Jurkat, Clone E6-1 (cell line): ENCODE data around the gene DOCK2.
A peak's percentile ranks its signal among the peaks of the same experiment; 100 is the strongest.

ENCODE experiments used
- DNase-seq: peaks from one replicate; pipeline ENCODE4 v3.0.0-alpha.2; 2011; ENCODE audit warnings: low read depth, low spot score
- H3K4me3 ChIP-seq: 2 replicates; pipeline ENCODE4 v1.5.1; 2011; ENCODE audit warnings: mild to moderate bottlenecking, low read length, control low read depth, moderate library complexity

The DOCK2 gene

GRCh38 chr5:169973056-169973455 is 336.0 kb downstream of the DOCK2 start:
- no peak for DNase-seq
- no peak overlapping the region for H3K4me3 ChIP-seq

GRCh38 chr5:169974121-169974770 is 337.2 kb downstream of the DOCK2 start:
- DNase-seq, result no peak
- no peak overlapping the region for H3K4me3 ChIP-seq

GRCh38 chr5:169978714-169979113 is 341.6 kb downstream of the DOCK2 start:
- no peak overlapping the region for H3K4me3 ChIP-seq
- DNase-seq, result no peak

GRCh38 chr5:169979871-169980270 is 342.8 kb downstream of the DOCK2 start:
- no peak overlapping the region for H3K4me3 ChIP-seq
- no peak for DNase-seq

- H3K4me3 ChIP-seq, result no peak within 1 kb of the TSS
- peak; percentile 2 for DNase-seq
Measured at GRCh38 chr5:169980418-169981053, 343.5 kb downstream of the DOCK2 start, which contains the start of gene INSYN2B. INSYN2B (minus strand) TSS chr5:169980495; CDS start chr5:169883898, 96,597 bp downstream.

- no peak for DNase-seq
- H3K4me3 ChIP-seq, result no peak overlapping the region
Measured at GRCh38 chr5:169988206-169988605, 351.1 kb downstream of the DOCK2 start.

- H3K4me3 ChIP-seq, result no peak overlapping the region
- DNase-seq, result no peak
Measured at GRCh38 chr5:169988947-169989346, 351.9 kb downstream of the DOCK2 start.

- no peak for DNase-seq
- H3K4me3 ChIP-seq, result no peak overlapping the region
Measured at GRCh38 chr5:169989365-169989764, 352.3 kb downstream of the DOCK2 start.

GRCh38 chr5:169991115-169991869 is 354.2 kb downstream of the DOCK2 start:
- no peak for DNase-seq
- no peak overlapping the region for H3K4me3 ChIP-seq

- DNase-seq, result no peak
- no peak overlapping the region for H3K4me3 ChIP-seq
Measured at GRCh38 chr5:169992789-169993484, 355.9 kb downstream of the DOCK2 start.

GRCh38 chr5:169993485-169993790 is 356.4 kb downstream of the DOCK2 start:
- DNase-seq, result no peak
- no peak overlapping the region for H3K4me3 ChIP-seq

GRCh38 chr5:169997798-169998197 is 360.7 kb downstream of the DOCK2 start:
- no peak for DNase-seq
- H3K4me3 ChIP-seq, result no peak overlapping the region

GRCh38 chr5:169999621-170000020 is 362.5 kb downstream of the DOCK2 start:
- no peak overlapping the region for H3K4me3 ChIP-seq
- no peak for DNase-seq

GRCh38 chr5:170000155-170000554 is 363.1 kb downstream of the DOCK2 start:
- DNase-seq, result no peak
- H3K4me3 ChIP-seq, result no peak overlapping the region

GRCh38 chr5:170006021-170006420 is 368.9 kb downstream of the DOCK2 start:
- DNase-seq, result no peak
- no peak overlapping the region for H3K4me3 ChIP-seq

GRCh38 chr5:170008376-170008775 is 371.3 kb downstream of the DOCK2 start:
- H3K4me3 ChIP-seq, result no peak overlapping the region
- DNase-seq, result no peak

- DNase-seq, result no peak
- no peak overlapping the region for H3K4me3 ChIP-seq
Measured at GRCh38 chr5:170010595-170010994, 373.5 kb downstream of the DOCK2 start.

GRCh38 chr5:170011751-170012150 is 374.7 kb downstream of the DOCK2 start:
- DNase-seq, result no peak
- no peak overlapping the region for H3K4me3 ChIP-seq

- DNase-seq, result no peak
- H3K4me3 ChIP-seq, result no peak overlapping the region
Measured at GRCh38 chr5:170012622-170013021, 375.5 kb downstream of the DOCK2 start.

GRCh38 chr5:170020423-170020822 is 383.3 kb downstream of the DOCK2 start:
- DNase-seq, result no peak
- H3K4me3 ChIP-seq, result no peak overlapping the region
